WTC11 (cell line): Measurements from ENCODE around the gene PDCL2.

Experiments used
- ARID4B ChIP-seq: sonication (generic); formaldehyde crosslinking; IDR thresholded peaks from 2 replicates; pipeline ENCODE4 v1.8.0; 2023; ENCODE audit warnings: missing genetic modification reagents, mild to moderate bottlenecking, borderline replicate concordance
- CTCF ChIP-seq: fragments of 200-600 bp; IDR thresholded peaks from 2 replicates; pipeline ENCODE4 v1.8.0; 2022; ENCODE audit warnings: antibody characterized with exemption
- ESRRA ChIP-seq: sonication (generic); formaldehyde crosslinking; IDR thresholded peaks from 2 replicates; pipeline ENCODE4 v1.8.1; 2022; ENCODE audit warnings: mild to moderate bottlenecking, missing genetic modification reagents, borderline replicate concordance
- FOXK1 ChIP-seq: sonication (generic); formaldehyde crosslinking; IDR thresholded peaks from 2 replicates; pipeline ENCODE4 v1.8.0; 2022; ENCODE audit warnings: mild to moderate bottlenecking, moderate library complexity, missing genetic modification reagents
- IRF2 ChIP-seq: sonication (generic); formaldehyde crosslinking; IDR thresholded peaks from 2 replicates; pipeline ENCODE4 v1.8.0; 2022; ENCODE audit warnings: low read depth, missing genetic modification reagents, borderline replicate concordance
- NFE2L1 ChIP-seq: sonication (generic); formaldehyde crosslinking; IDR thresholded peaks from 2 replicates; pipeline ENCODE4 v1.8.1; 2023; ENCODE audit warnings: missing genetic modification reagents
- NR2C2 ChIP-seq: sonication (generic); formaldehyde crosslinking; IDR thresholded peaks from 2 replicates; pipeline ENCODE4 v1.8.0; 2022; ENCODE audit warnings: mild to moderate bottlenecking, missing genetic modification reagents
- USF2 ChIP-seq: sonication (generic); formaldehyde crosslinking; IDR thresholded peaks from 2 replicates; pipeline ENCODE4 v1.8.1; 2023; ENCODE audit warnings: mild to moderate bottlenecking, missing genetic modification reagents, moderate library complexity

GRCh38 chr4:55574252-55574651 is 17.8 kb downstream of the PDCL2 start:
- TF ChIP-seq NFE2L1 (CRISPR knock-in tag), result no peak
- no peak for TF ChIP-seq CTCF
- TF ChIP-seq ARID4B, result no peak
- TF ChIP-seq IRF2 (CRISPR knock-in tag), result no peak
- TF ChIP-seq NR2C2 (CRISPR knock-in tag), result no peak
- TF ChIP-seq USF2, result no peak
- TF ChIP-seq FOXK1 (CRISPR knock-in tag), result no peak
- TF ChIP-seq ESRRA (CRISPR knock-in tag), result no peak
